A549 (cell line): ENCODE measurements around the gene CABP4. TPM values are rescaled to one million over a fixed set of nuclear protein-coding genes. Genes with fewer than 3 reads are reported as not detected.
"Not testable (repeated sequence)": the region's sequence is repeated elsewhere in the genome, so short reads cannot be mapped to it uniquely, and the experiment has no call there.

Source experiments
- ATAC-seq, 2 experiments: fragments of 200-7000 bp in 1 of 2; fragments of >200 bp in 1 of 2; cut with Nextera tagmentation in 1 of 2; cut with Tn5 transposase in 1 of 2; 3 replicates each; pipeline versions ENCODE4 v1.8.0 to v1.9.1; 2018 to 2020; ENCODE audit warnings: mild to moderate bottlenecking in 1 of 2, moderate library complexity in 1 of 2
- CTCF ChIA-PET: fragments of 300-600 bp; sonication (Branson Sonifier 250); formaldehyde crosslinking; extraction: SDS; loops from one replicate; lab custom pipeline; 2021; ENCODE audit warnings: antibody characterized with exemption, inconsistent platforms; lab: Yijun Ruan, JAX
- POLR2A ChIA-PET: fragments of 350-600 bp; formaldehyde crosslinking; extraction: SDS; loops from one replicate; lab custom pipeline; 2021; ENCODE audit warnings: antibody characterized with exemption, inconsistent platforms; lab: Yijun Ruan, JAX
- DNase-seq, 2 experiments: peaks; one replicate each; pipeline versions ENCODE4 v3.0.0 to v3.0.0-alpha.2; 2011 to 2016; ENCODE audit warnings: low read depth in 1 of 2, low spot score in 1 of 2
- FAIRE-seq: peaks from 2 replicates; lab custom pipeline; 2011; peaks lifted over from hg19 to GRCh38; lab: Jason Lieb, UNC
- H3K27ac ChIP-seq, 2 experiments: fragments of >200 bp; sonication (Bioruptor Twin); formaldehyde crosslinking; 3 replicates each; pipeline ENCODE4 v1.5.1; 2016 to 2017
- H3K4me1 ChIP-seq: fragments of >200 bp; sonication (Bioruptor Twin); formaldehyde crosslinking; 3 replicates; pipeline ENCODE4 v1.6.1; 2016
- H3K4me2 ChIP-seq: fragments of >200 bp; sonication (Bioruptor Twin); formaldehyde crosslinking; 3 replicates; pipeline ENCODE4 v1.6.1; 2016
- H3K4me3 ChIP-seq: fragments of >200 bp; sonication (Bioruptor Twin); formaldehyde crosslinking; 3 replicates; pipeline ENCODE4 v1.5.1; 2016
- H3K9me3 ChIP-seq: fragments of >200 bp; sonication (Bioruptor Twin); formaldehyde crosslinking; 3 replicates; pipeline ENCODE4 v1.6.1; 2016
- BCL3 ChIP-seq: fragments of >200 bp; sonication (Bioruptor Twin); formaldehyde crosslinking; IDR thresholded peaks from 3 replicates; pipeline ENCODE4 v1.6.1; 2016
- CBX2 ChIP-seq: fragments of 200-600 bp; sonication (generic); IDR thresholded peaks from 2 replicates; pipeline ENCODE4 v1.6.1; 2016; ENCODE audit warnings: low read depth, mild to moderate bottlenecking, borderline replicate concordance
- CEBPB ChIP-seq, 2 experiments: fragments of >200 bp in 1 of 2; sonication (Bioruptor Twin) in 1 of 2; formaldehyde crosslinking in 1 of 2; IDR thresholded peaks; 2 replicates each; pipeline ENCODE4 v1.6.1; 2012 to 2016
- CHD2 ChIP-seq: fragments of 150-350 bp; IDR thresholded peaks from 2 replicates; pipeline ENCODE4 v1.6.1; 2014; ENCODE audit warnings: low read length; ENCODE audit not compliant: partially characterized antibody
- EHF ChIP-seq: fragments of 250-450 bp; sonication (Bioruptor Pico); IDR thresholded peaks from 2 replicates; pipeline ENCODE4 v1.5.0; 2020; ENCODE audit warnings: mild to moderate bottlenecking
- HDAC2 ChIP-seq: fragments of 200-600 bp; sonication (generic); IDR thresholded peaks from 2 replicates; pipeline ENCODE4 v1.6.1; 2016
- HES2 ChIP-seq: fragments of >200 bp; sonication (Bioruptor Twin); formaldehyde crosslinking; IDR thresholded peaks from 2 replicates; pipeline ENCODE4 v1.6.1; 2016
- HEYL ChIP-seq: fragments of 250-450 bp; sonication (Bioruptor Pico); IDR thresholded peaks from 2 replicates; pipeline ENCODE4 v1.8.0; 2021; ENCODE audit warnings: mild to moderate bottlenecking, moderate library complexity
- HMGXB4 ChIP-seq: fragments of 250-450 bp; sonication (Bioruptor Pico); IDR thresholded peaks from 2 replicates; pipeline ENCODE4 v1.5.0; 2021; ENCODE audit warnings: mild to moderate bottlenecking, moderate library complexity, borderline replicate concordance
- JUNB ChIP-seq: fragments of >200 bp; sonication (Bioruptor Twin); formaldehyde crosslinking; IDR thresholded peaks from 2 replicates; pipeline ENCODE4 v1.6.1; 2016
- KDM5A ChIP-seq: fragments of 200-600 bp; sonication (generic); IDR thresholded peaks from 2 replicates; pipeline ENCODE4 v1.6.1; 2016; ENCODE audit warnings: antibody characterized with exemption, mild to moderate bottlenecking
- MAFK ChIP-seq: fragments of 450-650 bp; IDR thresholded peaks from 2 replicates; pipeline ENCODE4 v1.6.1; 2014; ENCODE audit not compliant: partially characterized antibody
- MAX ChIP-seq: IDR thresholded peaks from 2 replicates; pipeline ENCODE4 v1.6.1; 2012
- MAZ ChIP-seq: fragments of 150-350 bp; IDR thresholded peaks from 2 replicates; pipeline ENCODE4 v1.6.1; 2014; ENCODE audit warnings: antibody characterized with exemption, low read depth, low read length, borderline replicate concordance
- MYC ChIP-seq: IDR thresholded peaks from 2 replicates; pipeline ENCODE4 v1.6.1; 2012; ENCODE audit warnings: mild to moderate bottlenecking, inconsistent platforms, low read length, improper control_type of control experiment, borderline replicate concordance
- NFE2L2 ChIP-seq: fragments of 150-350 bp; conservative IDR thresholded peaks from 2 replicates; pipeline ENCODE4 v1.6.1; 2014; ENCODE audit warnings: low read length
- NPAS2 ChIP-seq: fragments of 250-450 bp; sonication (Bioruptor Pico); IDR thresholded peaks from 2 replicates; pipeline ENCODE4 v1.8.0; 2022; ENCODE audit warnings: mild to moderate bottlenecking, moderate library complexity, borderline replicate concordance
- NR3C1 ChIP-seq: fragments of >200 bp; sonication (Bioruptor Twin); formaldehyde crosslinking; IDR thresholded peaks from 3 replicates; pipeline ENCODE4 v1.6.1; 2017
- PHF8 ChIP-seq: fragments of 200-600 bp; sonication (generic); IDR thresholded peaks from 2 replicates; pipeline ENCODE4 v1.6.1; 2016; ENCODE audit warnings: low read depth, mild to moderate bottlenecking, antibody characterized with exemption, moderate library complexity, borderline replicate concordance
- POLR2AphosphoS2 ChIP-seq: conservative IDR thresholded peaks from 2 replicates; pipeline ENCODE4 v1.6.1; 2012; ENCODE audit warnings: low read length, improper control_type of control experiment, inconsistent platforms
- RAD21 ChIP-seq, 2 experiments: fragments of >200 bp in 1 of 2; sonication (Bioruptor Twin) in 1 of 2; formaldehyde crosslinking in 1 of 2; IDR thresholded peaks in 1 of 2; conservative IDR thresholded peaks in 1 of 2; 2 replicates in 1 of 2; 3 replicates in 1 of 2; pipeline ENCODE4 v1.6.1; 2012 to 2018; ENCODE audit warnings: inconsistent platforms in 1 of 2
- RARB ChIP-seq: fragments of 250-450 bp; sonication (Bioruptor Pico); IDR thresholded peaks from 2 replicates; pipeline ENCODE4 v1.8.0; 2021; ENCODE audit warnings: mild to moderate bottlenecking, moderate library complexity
- RCOR1 ChIP-seq: fragments of 150-350 bp; IDR thresholded peaks from 2 replicates; pipeline ENCODE4 v1.6.1; 2014; ENCODE audit warnings: antibody characterized with exemption, low read length, low read depth
- RFX5 ChIP-seq: fragments of 450-650 bp; IDR thresholded peaks from 2 replicates; pipeline ENCODE4 v1.7.1; 2014; ENCODE audit warnings: antibody characterized with exemption, mild to moderate bottlenecking, moderate library complexity
- TFCP2L1 ChIP-seq: fragments of 250-450 bp; sonication (Bioruptor Pico); IDR thresholded peaks from 2 replicates; pipeline ENCODE4 v1.5.0; 2021; ENCODE audit warnings: mild to moderate bottlenecking
- ZNF302 ChIP-seq: fragments of 250-450 bp; sonication (Bioruptor Pico); IDR thresholded peaks from 2 replicates; pipeline ENCODE4 v1.9.0; 2021; ENCODE audit warnings: inconsistent platforms, mild to moderate bottlenecking, moderate library complexity
- WGBS: methylation state at CpG from one replicate; pipeline ENCODE4 v1.1.6; 2017; ENCODE audit errors: missing lambda C conversion rate; 5-methylcytosine and 5-hydroxymethylcytosine counted together
- polyA plus RNA-seq, 4 experiments: library from polyadenylated mRNA; depleted of rRNA in 3 of 4; stranded (reverse); fragments of >200 nt; fragmentation: RNase III in 1 of 4; extraction: RNeasy Plus Mini Kit Qiagen cat#74134 plus additional on column Dnase treatment in 1 of 4; gene quantifications; 2 replicates in 3 of 4; 3 replicates in 1 of 4; pipeline ENCODE4 v1.2.3, GENCODE V29; 2011 to 2017

The CABP4 gene
- polyA plus RNA-seq, 2 of the 4 experiments (the other 2 are of a cell fraction), result not detected

GRCh38 chr11:67484847-67485311 is 29.7 kb downstream of the CABP4 start:
- POLR2A ChIA-PET, result no interaction called here
- Histone ChIP-seq H3K27ac (no peak overlapping the region), H3K4me2 (no peak overlapping the region), H3K4me3 (no peak overlapping the region), H3K9me3 (no peaks in the 10 kb centered on the region), H3K4me1 (peaks cover 11% of the 10 kb centered on the region; the same call in 2 of the 3 replicates)
- CTCF ChIA-PET, result interaction anchor here (1.3 to 1.9 kb wide), 2 partner anchors 11 to 83 kb away, joined by 4 read pairs; partner anchors contain the start of gene PPP1CA
- TF ChIP-seq MAX, result no peak
- no peak for TF ChIP-seq RCOR1
- TF ChIP-seq MAZ, result no peak
- no peak for TF ChIP-seq PHF8
- no peak for TF ChIP-seq RARB (CRISPR knock-in tag)
- TF ChIP-seq TFCP2L1, result no peak
- TF ChIP-seq HDAC2, result no peak
- TF ChIP-seq ZNF302 (CRISPR knock-in tag), result no peak
- TF ChIP-seq RFX5, result no peak
- no peak for TF ChIP-seq HES2
- no peak for TF ChIP-seq MYC
- TF ChIP-seq CBX2, result no peak
- no peak for TF ChIP-seq JUNB
- no peak for TF ChIP-seq CHD2
- no peak for TF ChIP-seq MAFK
- no peak for TF ChIP-seq HMGXB4 (CRISPR knock-in tag)
- TF ChIP-seq NR3C1, result no peak
- TF ChIP-seq HEYL (CRISPR knock-in tag), result no peak
- TF ChIP-seq NPAS2 (CRISPR knock-in tag), result no peak
- 98% methylated on average over 10 of the region's 11 CpGs for WGBS
- DNase-seq (no peak), FAIRE-seq (no peak), ATAC-seq (no peak)

- 85% methylated on average over 7 of the region's 7 CpGs for WGBS
- H3K9me3 ChIP-seq, DNase-seq, H3K4me3 ChIP-seq, POLR2A ChIA-PET, ATAC-seq, H3K27ac ChIP-seq, H3K4me2 ChIP-seq, FAIRE-seq: not testable (repeated sequence)
- peaks cover 11% of the 10 kb centered on the region; the same call in 2 of the 3 replicates for H3K4me1 ChIP-seq
- CTCF ChIA-PET, result interaction anchor here (1.5 to 1.9 kb wide), 2 partner anchors 84 to 140 kb away, joined by 3 to 4 read pairs; partner anchors contain the start of gene PPP1CA
These were observed 30.8 kb downstream of the CABP4 start for GRCh38 chr11:67485873-67486361.

- POLR2A ChIA-PET, result no interaction called here
These were observed 31.5 kb downstream of the CABP4 start for GRCh38 chr11:67486481-67487195.

More at GRCh38 chr11:67486481-67487195, 31.5 kb downstream of the CABP4 start:
- no peak for FAIRE-seq
- Histone ChIP-seq H3K9me3 (no peaks in the 10 kb centered on the region), H3K4me1 (peaks cover 11% of the 10 kb centered on the region; the same call in 2 of the 3 replicates), H3K4me3 (no peak overlapping the region), H3K27ac (no peak overlapping the region), H3K4me2 (no peak overlapping the region)
- no peak for ATAC-seq
- no peak for DNase-seq
- 92% methylated on average over 16 of the region's 20 CpGs for WGBS
- CTCF ChIA-PET, result interaction anchor here (1.5 to 1.9 kb wide), 2 partner anchors 85 to 141 kb away, joined by 3 to 4 read pairs; partner anchors contain the start of gene PPP1CA
- TF ChIP-seq CEBPB (IDR thresholded peaks at IDR 0.05), result no peak
- TF ChIP-seq NFE2L2, result no peak
- TF ChIP-seq KDM5A, result no peak
- TF ChIP-seq JUNB, result no peak
- no peak for TF ChIP-seq MYC
- no peak for TF ChIP-seq POLR2AphosphoS2
- TF ChIP-seq BCL3, result no peak
- no peak for TF ChIP-seq RAD21 (conservative IDR thresholded peaks at IDR 0.05 in 1 of 2, IDR thresholded peaks at IDR 0.05 in 1 of 2)
- no peak for TF ChIP-seq EHF
- TF ChIP-seq NPAS2 (CRISPR knock-in tag), result no peak
- no peak for TF ChIP-seq RFX5
